Nephron (organoid): ENCODE data around the gene FEN1.

Experiments used
- H3K27ac Mint-ChIP-seq, 3 experiments: 2 replicates each; pipeline ENCODE4 v1.8.0; 2020; ENCODE audit warnings: mixed read lengths in 3 of 3, mild to moderate bottlenecking in 2 of 3, moderate library complexity in 1 of 3
- H3K27me3 Mint-ChIP-seq: 2 replicates; pipeline ENCODE4 v1.8.0; 2021; ENCODE audit warnings: low read depth, mild to moderate bottlenecking, moderate library complexity, mixed read lengths
- H3K36me3 Mint-ChIP-seq: 2 replicates; pipeline ENCODE4 v1.8.0; 2020; ENCODE audit warnings: low read depth, mixed read lengths
- H3K4me1 Mint-ChIP-seq: 2 replicates; pipeline ENCODE4 v1.8.0; 2020; ENCODE audit warnings: mixed read lengths
- H3K4me3 Mint-ChIP-seq, 3 experiments: 2 replicates each; pipeline ENCODE4 v1.8.0; 2020; ENCODE audit warnings: mild to moderate bottlenecking in 3 of 3, mixed read lengths in 3 of 3, moderate library complexity in 2 of 3
- H3K9me3 Mint-ChIP-seq: 2 replicates; pipeline ENCODE4 v1.8.0; 2020; ENCODE audit warnings: mixed read lengths
- CTCF ChIP-seq, 3 experiments: fragments of 200-600 bp; sonication (generic); IDR thresholded peaks; one replicate each; pipeline ENCODE4 v1.5.0; 2021; ENCODE audit warnings: antibody characterized with exemption in 3 of 3; ENCODE audit not compliant: unreplicated experiment in 3 of 3

The FEN1 gene

GRCh38 chr11:61792310-61793082, at the start of gene FEN1, which contains the start of gene TMEM258:
Gene FEN1 (plus strand): TSS chr11:61792911. CDS start chr11:61795362, 2,451 bp downstream.
Gene TMEM258 (minus strand): TSS chr11:61792599. CDS start chr11:61792558, 41 bp downstream.
- no peak for TF ChIP-seq CTCF (IDR thresholded peaks at IDR 0.05; ENCODE audit: unreplicated experiment in 3 of 3)
- no peaks in the 10 kb centered on the region for H3K27me3 Mint-ChIP-seq

GRCh38 chr11:61743486-61744095, 49.1 kb upstream of the FEN1 start:
- H3K9me3 Mint-ChIP-seq, result no peaks in the 10 kb centered on the region
- no peaks in the 10 kb centered on the region for H3K27me3 Mint-ChIP-seq
- H3K4me1 Mint-ChIP-seq, result peaks cover 20% of the 10 kb centered on the region
- H3K36me3 Mint-ChIP-seq, result peaks cover 4% of the 10 kb centered on the region
- H3K4me3 Mint-ChIP-seq, result no peak overlapping the region
- no peak overlapping the region for H3K27ac Mint-ChIP-seq
- TF ChIP-seq CTCF (IDR thresholded peaks at IDR 0.05; ENCODE audit: unreplicated experiment in 3 of 3), result no peak

More at GRCh38 chr11:61792310-61793082, at the start of gene FEN1, which contains the start of gene TMEM258:
- Mint-ChIP-seq H3K36me3 (peaks cover 22% of the 10 kb centered on the region), H3K9me3 (no peaks in the 10 kb centered on the region), H3K27ac (peak within 1 kb of the TSS; percentile 97 to 99 (median 99)), H3K4me1 (peaks cover 21% of the 10 kb centered on the region), H3K4me3 (peak within 1 kb of the TSS; percentile 92 to 96 (median 94))

- Mint-ChIP-seq H3K4me1 (peaks cover 24% of the 10 kb centered on the region), H3K9me3 (no peaks in the 10 kb centered on the region), H3K27ac (no peak overlapping the region), H3K27me3 (peaks cover 1% of the 10 kb centered on the region), H3K4me3 (no peak overlapping the region), H3K36me3 (peaks cover 4% of the 10 kb centered on the region)
- no peak for TF ChIP-seq CTCF (IDR thresholded peaks at IDR 0.05; ENCODE audit: unreplicated experiment in 3 of 3)
Observed at GRCh38 chr11:61744181-61744580, 48.5 kb upstream of the FEN1 start.

DNA sequence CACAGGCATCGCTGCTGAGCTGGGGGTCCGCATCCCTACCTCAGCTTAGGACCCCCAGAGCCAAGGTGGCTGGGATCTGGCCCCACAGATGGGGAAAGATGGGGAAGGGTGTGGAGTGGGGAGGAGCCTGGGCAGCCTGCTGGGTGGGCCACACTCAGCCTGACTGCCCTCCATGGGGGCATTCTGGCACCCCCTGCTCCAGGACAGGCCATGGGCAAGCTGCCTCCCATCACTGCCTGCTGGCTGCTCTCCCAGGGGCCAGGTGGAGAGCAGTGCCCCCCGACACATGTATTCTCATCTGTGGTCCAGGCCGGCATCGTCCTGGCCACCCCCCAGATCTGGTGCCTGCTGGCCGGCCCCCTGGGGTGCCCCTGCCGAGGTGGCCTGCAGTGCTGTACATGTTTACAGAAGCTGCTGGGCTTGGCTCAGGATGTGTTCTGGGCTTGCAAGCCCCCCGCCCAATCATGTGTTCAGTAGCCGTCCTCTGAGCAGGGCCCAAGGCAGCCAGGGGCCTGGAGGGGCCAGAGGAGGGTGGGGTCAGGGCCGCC, 48.0 kb upstream of the FEN1 start:
- peaks cover 6% of the 10 kb centered on the region for H3K27me3 Mint-ChIP-seq
- H3K27ac Mint-ChIP-seq, result no peak overlapping the region
- TF ChIP-seq CTCF (IDR thresholded peaks at IDR 0.05; ENCODE audit: unreplicated experiment in 3 of 3), result no peak
- H3K9me3 Mint-ChIP-seq, result no peaks in the 10 kb centered on the region
- peaks cover 4% of the 10 kb centered on the region for H3K36me3 Mint-ChIP-seq
- peaks cover 29% of the 10 kb centered on the region for H3K4me1 Mint-ChIP-seq
- H3K4me3 Mint-ChIP-seq, result no peak overlapping the region

- Mint-ChIP-seq H3K4me1 (peaks cover 34% of the 10 kb centered on the region), H3K27me3 (peaks cover 9% of the 10 kb centered on the region), H3K9me3 (no peaks in the 10 kb centered on the region), H3K4me3 (no peak overlapping the region), H3K36me3 (peaks cover 4% of the 10 kb centered on the region), H3K27ac (peak overlapping the region; percentile 59 to 86 (median 83))
- no peak for TF ChIP-seq CTCF (IDR thresholded peaks at IDR 0.05; ENCODE audit: unreplicated experiment in 3 of 3)
Observed at GRCh38 chr11:61745781-61746441, 46.8 kb upstream of the FEN1 start.
